Measurements from ENCODE around the gene STK38L. TPM values are rescaled to one million over a fixed set of nuclear protein-coding genes. Genes with fewer than 3 reads are reported as not detected.

Gene STK38L
- total RNA-seq, 2 donors from 2014 or later, result 17.5 to 28.0 TPM

GRCh38 chr12:27293463-27293862, 49.4 kb downstream of the STK38L start:
- DNase-seq, result peak; percentile 77 to 95 (median 92)
- Histone ChIP-seq H3K4me3 (no peak overlapping the region), H3K36me3 (replicated peaks in 1 of 2; ENCODE audit: insufficient read depth in 1 of 2, low read depth in 2 of 2) (peaks cover 0 to 2% of the 10 kb centered on the region in 2 donors), H3K27ac (peak overlapping the region; percentile 51 to 77 (median 66)), H3K27me3 (no peaks in the 10 kb centered on the region), H3K9me3 (no peaks in the 10 kb centered on the region), H3K4me1 (peaks cover 64% of the 10 kb centered on the region)
- intact Hi-C loops (cut with DNase I), result no loop called here
- TF ChIP-seq POLR2A (IDR thresholded peaks at IDR 0.05), result no peak
- TF ChIP-seq CTCF (IDR thresholded peaks at IDR 0.05), result no peak
- ATAC-seq, result peak; percentile 80
- 13 to 26% methylated on average over 3 of the region's 3 CpGs for WGBS, 2 donors

GRCh38 chr12:27296674-27297073, 52.6 kb downstream of the STK38L start:
- Histone ChIP-seq H3K4me1 (peaks cover 39% of the 10 kb centered on the region), H3K36me3 (replicated peaks in 1 of 2; ENCODE audit: insufficient read depth in 1 of 2, low read depth in 2 of 2) (peaks cover 0 to 2% of the 10 kb centered on the region in 2 donors), H3K27me3 (no peaks in the 10 kb centered on the region), H3K27ac (no peak overlapping the region), H3K4me3 (no peak overlapping the region), H3K9me3 (no peaks in the 10 kb centered on the region)
- intact Hi-C loops (cut with DNase I), result no loop called here
- DNase-seq (no peak), ATAC-seq (no peak)
- TF ChIP-seq POLR2A (IDR thresholded peaks at IDR 0.05) (no peak), CTCF (IDR thresholded peaks at IDR 0.05) (no peak)
- 39 to 58% methylated on average over 6 of the region's 6 CpGs for WGBS, 2 donors

GRCh38 chr12:27297566-27297965, 53.5 kb downstream of the STK38L start:
- 84 to 88% methylated on average over 4 of the region's 4 CpGs for WGBS, 2 donors
- no peak for ATAC-seq
- Histone ChIP-seq H3K9me3 (no peaks in the 10 kb centered on the region), H3K4me3 (no peak overlapping the region), H3K36me3 (replicated peaks in 1 of 2; ENCODE audit: insufficient read depth in 1 of 2, low read depth in 2 of 2) (peaks cover 0 to 2% of the 10 kb centered on the region in 2 donors), H3K4me1 (peaks cover 30% of the 10 kb centered on the region), H3K27me3 (no peaks in the 10 kb centered on the region), H3K27ac (no peak overlapping the region)
- intact Hi-C loops (cut with DNase I), result no loop called here
- TF ChIP-seq CTCF (IDR thresholded peaks at IDR 0.05) (no peak), POLR2A (IDR thresholded peaks at IDR 0.05) (no peak)
- DNase-seq, result no peak

- no peak overlapping the region for H3K27ac ChIP-seq
Measured at GRCh38 chr12:27299102-27299501, 55.0 kb downstream of the STK38L start.

More at GRCh38 chr12:27299102-27299501, 55.0 kb downstream of the STK38L start:
- peaks cover 24% of the 10 kb centered on the region for H3K4me1 ChIP-seq
- WGBS, 2 donors, result 84 to 95% methylated on average over 1 of the region's 1 CpG
- H3K27me3 ChIP-seq, result no peaks in the 10 kb centered on the region
- intact Hi-C loops (cut with DNase I), result no loop called here
- TF ChIP-seq CTCF (IDR thresholded peaks at IDR 0.05) (no peak), POLR2A (IDR thresholded peaks at IDR 0.05) (no peak)
- peaks cover 0 to 2% of the 10 kb centered on the region in 2 donors for H3K36me3 ChIP-seq (replicated peaks in 1 of 2; ENCODE audit: insufficient read depth in 1 of 2, low read depth in 2 of 2)
- no peak for DNase-seq
- H3K9me3 ChIP-seq, result no peaks in the 10 kb centered on the region
- ATAC-seq, result no peak
- H3K4me3 ChIP-seq, result no peak overlapping the region
